Measurements from ENCODE around the gene THY1. TPM values are rescaled to one million over a fixed set of nuclear protein-coding genes. Genes with fewer than 3 reads are reported as not detected.
"Not testable (repeated sequence)": the region's sequence is repeated elsewhere in the genome, so short reads cannot be mapped to it uniquely, and the experiment has no call there.

Gene THY1
- total RNA-seq, 2 donors from 2014 or later, result 1.3 to 4.0 TPM

GRCh38 chr11:119406005-119406404 is 17.0 kb downstream of the THY1 start:
- Mint-ChIP-seq H3K4me1 (ENCODE audit: low read depth) (no peaks in the 10 kb centered on the region), H3K9me3 (peaks cover 1 to 2% of the 10 kb centered on the region in 2 donors), H3K27me3 (ENCODE audit: low read depth) (peaks cover 7% of the 10 kb centered on the region), H3K36me3 (ENCODE audit: insufficient read depth in 2 of 2) (no peaks in the 10 kb centered on the region), H3K27ac (no peak overlapping the region), H3K4me3 (no peak overlapping the region)
- ATAC-seq (replicated peaks in 1 of 2), result no peak
- no peak for DNase-seq

DNA sequence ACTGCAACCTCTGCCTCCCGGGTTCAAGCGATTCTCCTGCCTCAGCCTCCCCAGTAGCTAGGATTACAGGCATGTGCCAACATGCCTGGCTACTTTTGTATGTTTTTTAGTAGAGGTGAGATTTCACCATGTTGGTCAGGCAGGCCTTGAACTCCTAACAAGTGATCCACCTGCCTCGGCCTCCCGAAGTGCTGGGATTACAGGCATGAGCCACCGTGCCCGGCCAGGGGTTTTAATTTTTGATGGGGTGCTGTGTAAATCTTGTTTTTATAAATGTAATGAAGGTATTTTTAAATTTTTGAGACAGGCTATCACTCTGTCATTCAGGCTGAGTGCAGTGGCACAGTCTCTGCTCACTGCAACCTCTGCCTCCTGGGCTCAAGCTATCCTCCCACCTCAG is 17.5 kb downstream of the THY1 start:
- H3K27ac Mint-ChIP-seq; ATAC-seq (replicated peaks in 1 of 2); H3K4me1 Mint-ChIP-seq (ENCODE audit: low read depth); H3K36me3 Mint-ChIP-seq (ENCODE audit: insufficient read depth in 2 of 2); H3K9me3 Mint-ChIP-seq; H3K4me3 Mint-ChIP-seq; DNase-seq; H3K27me3 Mint-ChIP-seq (ENCODE audit: low read depth): not testable (repeated sequence)

GRCh38 chr11:119404872-119405271 is 18.1 kb downstream of the THY1 start:
- DNase-seq (no peak), ATAC-seq (replicated peaks in 1 of 2) (no peak)
- Mint-ChIP-seq H3K4me1 (ENCODE audit: low read depth) (no peaks in the 10 kb centered on the region), H3K4me3 (no peak overlapping the region), H3K36me3 (ENCODE audit: insufficient read depth in 2 of 2) (no peaks in the 10 kb centered on the region), H3K27me3 (ENCODE audit: low read depth) (peaks cover 7% of the 10 kb centered on the region), H3K27ac (no peak overlapping the region), H3K9me3 (peaks cover 1 to 7% of the 10 kb centered on the region in 2 donors)

DNA sequence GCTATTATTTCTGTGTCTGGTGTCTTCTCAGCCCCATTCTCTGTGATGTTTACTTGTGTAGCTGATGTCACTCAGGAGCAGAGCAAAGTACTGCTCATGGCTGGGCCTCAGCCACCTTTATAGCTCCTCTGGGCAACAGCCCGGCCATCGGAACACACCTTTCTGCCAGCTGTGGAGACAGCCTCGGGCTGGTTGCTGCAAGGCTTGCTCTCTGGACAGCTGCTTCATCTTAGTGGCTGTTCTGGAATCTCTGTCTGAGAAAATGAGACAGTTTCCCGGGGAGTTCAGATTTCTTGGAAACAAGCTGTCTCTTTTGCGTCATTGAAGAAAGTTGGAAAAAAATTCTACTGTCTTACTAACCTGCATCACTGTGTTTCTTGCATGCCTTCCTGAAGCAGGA is 20.0 kb downstream of the THY1 start:
- Mint-ChIP-seq H3K4me3 (no peak overlapping the region), H3K4me1 (ENCODE audit: low read depth) (no peaks in the 10 kb centered on the region), H3K27me3 (ENCODE audit: low read depth) (peaks cover 14% of the 10 kb centered on the region), H3K36me3 (ENCODE audit: insufficient read depth in 2 of 2) (peaks cover 7 to 11% of the 10 kb centered on the region in 2 donors), H3K27ac (no peak overlapping the region), H3K9me3 (peaks cover 9 to 19% of the 10 kb centered on the region in 2 donors)
- ATAC-seq (replicated peaks in 1 of 2) (no peak), DNase-seq (no peak)

DNA sequence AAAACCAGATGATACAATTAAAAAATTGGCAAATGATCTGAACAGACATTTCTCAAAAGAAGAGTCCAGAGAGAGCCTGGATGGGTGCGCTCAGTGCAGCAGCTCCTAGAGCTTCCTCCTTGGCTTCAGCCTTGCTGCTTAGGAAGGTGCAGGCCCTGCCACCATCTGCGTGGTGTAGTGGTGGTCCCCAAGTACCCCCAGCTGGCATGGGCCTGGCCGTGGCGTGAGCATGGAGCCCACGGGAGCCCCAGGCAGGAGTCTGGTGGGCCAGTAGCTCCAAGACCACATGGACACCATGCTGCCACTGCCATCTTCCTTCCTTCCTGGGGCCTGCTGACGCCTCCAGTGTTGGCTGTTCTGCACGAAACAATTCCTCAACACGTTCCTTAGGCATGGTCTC is 20.5 kb downstream of the THY1 start:
- Mint-ChIP-seq H3K4me3 (no peak overlapping the region), H3K27ac (no peak overlapping the region), H3K9me3 (peaks cover 14 to 23% of the 10 kb centered on the region in 2 donors), H3K4me1 (ENCODE audit: low read depth) (no peaks in the 10 kb centered on the region), H3K27me3 (ENCODE audit: low read depth) (peaks cover 19% of the 10 kb centered on the region), H3K36me3 (ENCODE audit: insufficient read depth in 2 of 2) (peaks cover 13 to 15% of the 10 kb centered on the region in 2 donors)
- ATAC-seq (replicated peaks in 1 of 2), result no peak
- no peak for DNase-seq

GRCh38 chr11:119400860-119401259 is 22.1 kb downstream of the THY1 start:
- peaks cover 14 to 23% of the 10 kb centered on the region in 2 donors for H3K9me3 Mint-ChIP-seq
- DNase-seq (no peak), ATAC-seq (replicated peaks in 1 of 2) (no peak)
- H3K4me3 Mint-ChIP-seq, result no peak overlapping the region
- H3K36me3 Mint-ChIP-seq (ENCODE audit: insufficient read depth in 2 of 2), result peaks cover 13 to 15% of the 10 kb centered on the region in 2 donors
- H3K27ac Mint-ChIP-seq, result no peak overlapping the region
- peaks cover 19% of the 10 kb centered on the region for H3K27me3 Mint-ChIP-seq (ENCODE audit: low read depth)
- H3K4me1 Mint-ChIP-seq (ENCODE audit: low read depth), result no peaks in the 10 kb centered on the region

DNA sequence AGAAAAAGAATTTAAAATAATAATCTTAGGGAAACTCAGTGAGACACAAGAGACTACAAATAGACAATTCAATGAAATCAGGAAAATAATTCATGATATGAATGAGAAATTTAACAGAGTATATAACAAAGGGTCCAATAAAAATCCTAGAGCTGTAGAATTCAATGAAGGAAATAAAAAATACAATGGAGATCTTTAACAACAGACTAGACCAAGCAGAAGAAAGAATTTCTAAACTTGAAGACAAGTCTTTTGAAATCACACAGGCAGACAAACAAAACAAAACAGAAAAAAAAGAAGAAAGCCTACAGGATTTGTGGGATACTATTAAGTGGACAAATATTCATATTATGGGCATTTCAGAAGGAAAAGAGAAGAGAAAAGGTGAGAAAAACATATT is 25.2 kb downstream of the THY1 start:
- DNase-seq, result no peak
- H3K27me3 Mint-ChIP-seq (ENCODE audit: low read depth), result peaks cover 35% of the 10 kb centered on the region
- H3K27ac Mint-ChIP-seq, result no peak overlapping the region
- peaks cover 13 to 15% of the 10 kb centered on the region in 2 donors for H3K36me3 Mint-ChIP-seq (ENCODE audit: insufficient read depth in 2 of 2)
- H3K4me3 Mint-ChIP-seq, result no peak overlapping the region
- peaks cover 14 to 23% of the 10 kb centered on the region in 2 donors for H3K9me3 Mint-ChIP-seq
- no peaks in the 10 kb centered on the region for H3K4me1 Mint-ChIP-seq (ENCODE audit: low read depth)
- no peak for ATAC-seq (replicated peaks in 1 of 2)

GRCh38 chr11:119396835-119397234 is 26.1 kb downstream of the THY1 start:
- ATAC-seq (replicated peaks in 1 of 2), result no peak
- Mint-ChIP-seq H3K27me3 (ENCODE audit: low read depth) (peaks cover 35% of the 10 kb centered on the region), H3K36me3 (ENCODE audit: insufficient read depth in 2 of 2) (peaks cover 13 to 15% of the 10 kb centered on the region in 2 donors), H3K4me1 (ENCODE audit: low read depth) (no peaks in the 10 kb centered on the region), H3K9me3 (peaks cover 12 to 23% of the 10 kb centered on the region in 2 donors), H3K4me3 (no peak overlapping the region), H3K27ac (no peak overlapping the region)
- DNase-seq, result no peak

GRCh38 chr11:119391275-119391674 is 31.7 kb downstream of the THY1 start:
- Mint-ChIP-seq H3K27ac (no peak overlapping the region), H3K4me1 (ENCODE audit: low read depth) (no peaks in the 10 kb centered on the region), H3K36me3 (ENCODE audit: insufficient read depth in 2 of 2) (no peaks in the 10 kb centered on the region), H3K27me3 (ENCODE audit: low read depth) (peaks cover 24% of the 10 kb centered on the region), H3K9me3 (no peaks in the 10 kb centered on the region), H3K4me3 (no peak overlapping the region)
- DNase-seq, result no peak
- ATAC-seq (replicated peaks in 1 of 2), result no peak

- no peaks in the 10 kb centered on the region for H3K4me1 Mint-ChIP-seq (ENCODE audit: low read depth)
- no peak overlapping the region for H3K4me3 Mint-ChIP-seq
- DNase-seq (no peak), ATAC-seq (replicated peaks in 1 of 2) (no peak)
- no peaks in the 10 kb centered on the region for H3K9me3 Mint-ChIP-seq
- no peak overlapping the region for H3K27ac Mint-ChIP-seq
- no peaks in the 10 kb centered on the region for H3K36me3 Mint-ChIP-seq (ENCODE audit: insufficient read depth in 2 of 2)
- H3K27me3 Mint-ChIP-seq (ENCODE audit: low read depth), result peaks cover 16% of the 10 kb centered on the region
These were observed 33.2 kb downstream of the THY1 start for GRCh38 chr11:119389611-119390254.

DNA sequence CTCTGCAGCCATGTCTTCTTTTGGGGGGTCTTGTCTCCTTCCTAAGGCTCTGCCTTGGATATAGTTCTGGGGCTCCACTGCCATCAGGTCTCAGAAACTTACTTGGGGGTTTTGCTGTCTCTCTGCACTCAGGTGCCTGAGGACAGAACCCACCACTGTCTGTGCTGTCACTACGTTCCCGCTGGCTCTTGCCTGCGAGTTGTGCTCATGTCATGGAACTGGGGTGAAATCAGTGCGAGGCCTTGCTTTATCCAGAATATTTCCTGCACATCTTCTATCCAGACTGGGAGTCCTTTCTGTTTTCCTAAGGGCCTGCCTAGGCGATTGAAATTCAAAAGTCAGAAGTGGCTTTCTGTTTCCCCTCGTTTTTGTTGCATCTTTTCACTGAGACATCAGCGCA is 34.9 kb downstream of the THY1 start:
- DNase-seq, result no peak
- no peaks in the 10 kb centered on the region for H3K4me1 Mint-ChIP-seq (ENCODE audit: low read depth)
- H3K4me3 Mint-ChIP-seq, result no peak overlapping the region
- no peaks in the 10 kb centered on the region for H3K9me3 Mint-ChIP-seq
- no peak overlapping the region for H3K27ac Mint-ChIP-seq
- no peak for ATAC-seq (replicated peaks in 1 of 2)
- no peaks in the 10 kb centered on the region for H3K36me3 Mint-ChIP-seq (ENCODE audit: insufficient read depth in 2 of 2)
- H3K27me3 Mint-ChIP-seq (ENCODE audit: low read depth), result peaks cover 4% of the 10 kb centered on the region

GRCh38 chr11:119384332-119384731 is 38.6 kb downstream of the THY1 start:
- Mint-ChIP-seq H3K9me3 (no peaks in the 10 kb centered on the region), H3K36me3 (ENCODE audit: insufficient read depth in 2 of 2) (no peaks in the 10 kb centered on the region), H3K27ac (no peak overlapping the region), H3K4me3 (no peak overlapping the region), H3K27me3 (ENCODE audit: low read depth) (no peaks in the 10 kb centered on the region), H3K4me1 (ENCODE audit: low read depth) (no peaks in the 10 kb centered on the region)
- ATAC-seq (replicated peaks in 1 of 2), result no peak
- no peak for DNase-seq

DNA sequence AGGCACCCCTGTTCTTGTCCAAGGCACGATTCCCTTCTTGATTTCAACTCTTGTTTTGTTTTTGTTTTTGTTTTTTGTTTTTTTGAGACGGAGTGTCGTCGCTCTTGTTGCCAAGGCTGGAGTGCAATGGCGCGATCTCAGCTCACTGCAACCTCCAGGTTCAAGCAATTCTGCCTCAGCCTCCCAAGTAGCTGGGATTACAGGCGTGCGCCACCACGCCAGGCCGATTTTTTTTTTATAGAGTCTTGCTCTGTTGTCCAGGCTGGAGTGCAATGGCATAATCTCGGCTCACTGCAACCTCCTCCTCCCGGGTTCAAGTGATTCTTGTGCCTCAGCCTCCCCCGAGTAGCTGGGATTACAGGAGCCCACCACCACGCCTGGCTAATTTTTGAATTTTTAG is 40.5 kb downstream of the THY1 start:
- not testable (repeated sequence) for H3K36me3 Mint-ChIP-seq (ENCODE audit: insufficient read depth in 2 of 2); ATAC-seq (replicated peaks in 1 of 2); DNase-seq; H3K27me3 Mint-ChIP-seq (ENCODE audit: low read depth); H3K9me3 Mint-ChIP-seq; H3K27ac Mint-ChIP-seq; H3K4me1 Mint-ChIP-seq (ENCODE audit: low read depth); H3K4me3 Mint-ChIP-seq

DNA sequence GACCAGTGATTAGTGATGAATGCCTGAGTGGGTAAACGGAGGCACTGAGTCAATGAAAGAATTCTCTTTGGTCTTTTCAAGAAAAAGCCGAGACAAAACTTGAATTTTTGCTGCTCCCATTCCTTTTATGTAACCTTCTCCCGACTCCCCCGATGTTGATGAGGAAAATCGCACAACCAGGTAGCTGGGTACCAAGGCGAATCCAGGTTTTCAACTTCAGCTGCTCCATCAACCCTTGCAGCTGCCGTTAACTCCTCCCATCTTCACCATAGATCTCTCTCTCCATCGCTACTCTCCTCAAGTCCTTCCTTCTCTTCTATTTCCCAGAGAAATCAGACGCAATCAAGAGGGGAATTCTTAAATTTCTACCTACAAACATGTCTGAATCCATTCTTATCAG is 40.9 kb downstream of the THY1 start:
- Mint-ChIP-seq H3K36me3 (ENCODE audit: insufficient read depth in 2 of 2) (no peaks in the 10 kb centered on the region), H3K4me1 (ENCODE audit: low read depth) (peaks cover 5% of the 10 kb centered on the region), H3K27me3 (ENCODE audit: low read depth) (no peaks in the 10 kb centered on the region), H3K4me3 (no peak overlapping the region), H3K27ac (no peak overlapping the region), H3K9me3 (no peaks in the 10 kb centered on the region)
- no peak for ATAC-seq (replicated peaks in 1 of 2)
- DNase-seq, result no peak
